Measurements from ENCODE around the gene NIPAL1.
A peak's percentile ranks its signal among the peaks of the same experiment; 100 is the strongest.
"Not testable (repeated sequence)": the region's sequence is repeated elsewhere in the genome, so short reads cannot be mapped to it uniquely, and the experiment has no call there.

NIPAL1 gene

DNA sequence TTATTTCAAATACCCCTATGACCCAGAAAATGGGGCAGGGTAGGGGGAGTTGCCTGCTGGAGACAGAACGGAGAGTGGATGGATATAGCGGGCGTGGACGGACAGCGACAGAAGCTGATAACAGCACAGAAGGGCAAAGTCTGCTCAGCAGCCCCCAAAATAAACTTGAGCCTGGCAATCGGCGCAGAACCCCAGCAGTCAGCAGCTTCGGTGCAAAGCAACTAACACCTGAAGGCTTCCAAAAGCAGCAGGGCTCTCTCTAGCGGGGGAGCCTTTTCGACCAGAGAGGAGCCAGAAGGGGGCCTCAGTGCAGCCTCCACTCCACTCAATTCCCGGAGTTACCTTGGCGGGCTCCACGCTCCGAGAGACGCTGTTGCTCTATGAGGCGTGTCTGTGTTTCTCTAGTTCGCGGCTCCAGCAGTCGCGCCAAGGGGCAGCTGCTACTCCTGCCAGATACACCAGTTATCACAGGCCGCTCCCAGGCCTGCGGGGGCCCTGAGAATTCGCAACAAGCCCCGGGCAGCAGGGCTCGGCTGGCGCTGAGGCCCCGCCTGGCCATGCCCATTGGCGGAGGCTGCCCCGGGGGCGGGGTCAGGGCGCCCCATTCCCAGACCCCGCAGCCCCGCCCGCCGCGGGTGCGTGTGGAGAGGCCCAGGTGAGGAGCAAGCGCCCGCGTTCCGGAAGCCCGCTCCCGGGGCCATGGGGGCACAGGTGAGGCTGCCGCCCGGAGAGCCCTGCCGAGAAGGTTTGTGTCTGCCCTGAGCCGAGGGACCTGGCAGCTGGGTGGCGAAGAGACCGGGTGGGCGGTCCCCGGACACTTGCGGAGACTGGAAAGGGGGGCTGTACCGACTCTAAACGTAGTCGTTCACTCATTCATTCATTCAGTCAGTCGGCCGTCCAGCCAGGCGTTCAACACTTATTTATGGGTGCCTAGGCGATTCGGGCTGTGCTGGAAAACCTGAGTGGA lies at the start of gene NIPAL1, which contains the start of gene CNGA1:
NIPAL1 (plus strand) TSS at position 632 of the 967 bp plus-strand sequence; CDS start at position 700, 68 bp downstream.
CNGA1 (minus strand) TSS at position 541 of the 967 bp plus-strand sequence. CDS start 63,992 bp downstream, outside the sequence.
- peak; percentile 32 for DNase-seq

DNA sequence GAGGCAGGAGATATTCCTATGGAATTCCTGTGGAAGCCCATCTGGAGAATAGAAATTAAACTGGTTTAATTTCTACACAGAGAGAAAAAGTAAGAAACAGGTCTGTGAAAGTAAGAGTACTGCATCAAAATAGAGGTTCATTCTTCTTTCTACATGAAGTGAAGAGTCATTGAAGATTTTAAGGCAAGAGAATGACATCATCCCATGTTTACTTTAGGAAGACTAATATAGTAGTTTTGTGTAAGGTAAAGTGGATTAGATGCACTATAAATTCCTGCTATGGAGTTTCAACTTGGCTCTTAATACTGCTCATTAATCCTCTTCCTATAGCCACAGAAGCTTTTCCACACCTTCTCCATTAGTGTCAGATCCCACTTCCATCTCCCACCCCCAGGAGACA lies 47.7 kb upstream of the NIPAL1 start:
- DNase-seq = no peak

GRCh38 chr4:47972181-47972580 lies 44.4 kb upstream of the NIPAL1 start:
- DNase-seq = no peak

GRCh38 chr4:47972721-47973120 lies 43.9 kb upstream of the NIPAL1 start:
- no peak for DNase-seq

GRCh38 chr4:47974566-47974965 lies 42.0 kb upstream of the NIPAL1 start:
- no peak for DNase-seq

- DNase-seq = no peak
These were observed 26.4 kb upstream of the NIPAL1 start for GRCh38 chr4:47990145-47990544.

- DNase-seq = not testable (repeated sequence)
These were observed 24.1 kb upstream of the NIPAL1 start for GRCh38 chr4:47992475-47992874.

DNA sequence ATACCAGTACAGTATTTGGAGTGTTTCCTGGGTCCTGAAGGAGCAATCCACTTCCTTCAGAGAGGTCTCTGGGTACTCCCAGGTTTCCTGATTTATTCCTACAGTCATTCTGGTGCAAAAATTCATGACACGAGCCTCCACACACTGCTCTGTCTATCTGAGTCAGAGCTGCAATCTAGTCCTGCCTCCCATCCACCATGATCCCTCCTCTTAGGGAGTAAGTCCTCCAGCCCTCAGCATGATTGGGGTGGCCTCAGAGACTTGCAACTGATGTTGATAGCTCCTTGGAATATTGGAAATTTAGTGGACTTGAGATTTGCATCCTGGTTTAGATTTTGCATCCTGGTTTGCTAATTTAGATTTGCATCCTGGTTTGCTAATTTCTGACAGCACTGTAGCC lies 20.6 kb upstream of the NIPAL1 start:
- DNase-seq = no peak

- DNase-seq = no peak
These were observed 14.3 kb upstream of the NIPAL1 start for GRCh38 chr4:48002267-48002666.

DNA sequence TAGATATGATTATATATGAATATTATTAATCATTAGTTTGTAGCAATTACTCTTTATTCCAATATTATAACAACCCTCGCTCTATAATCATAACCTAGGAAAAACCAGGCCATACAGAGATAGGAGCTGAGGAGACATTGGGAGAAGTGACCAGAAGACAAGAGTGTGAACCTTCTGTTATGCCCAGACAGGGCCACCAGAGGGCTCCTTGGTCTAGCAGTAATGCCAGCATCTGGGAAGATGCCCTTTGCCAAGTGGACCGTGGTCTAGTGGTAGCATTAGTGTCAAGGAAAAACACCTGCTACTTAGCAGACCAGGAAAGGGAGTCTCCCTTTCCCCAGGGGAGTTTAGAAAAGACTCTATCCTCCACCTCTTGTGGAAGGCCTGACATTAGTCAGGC lies 13.0 kb upstream of the NIPAL1 start:
- DNase-seq = peak; percentile 20

DNA sequence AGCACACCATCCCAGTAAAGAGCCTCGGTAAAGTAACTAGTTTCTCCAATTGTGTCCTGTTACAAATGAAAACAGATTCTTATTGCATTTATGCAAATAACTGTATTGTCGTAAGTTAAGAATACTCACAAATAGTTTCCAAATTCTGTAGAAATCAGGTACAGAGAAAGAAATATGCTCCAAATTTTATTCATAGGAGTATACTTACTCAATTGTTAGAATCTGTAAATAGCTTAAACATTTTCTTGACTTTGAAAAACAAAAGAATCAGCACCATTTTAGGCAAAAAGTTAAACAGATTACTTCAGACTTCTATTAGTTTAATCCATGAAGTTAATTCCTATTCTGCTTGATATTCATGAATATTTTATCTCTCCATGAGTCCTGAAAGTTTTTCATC lies 10.8 kb upstream of the NIPAL1 start:
- no peak for DNase-seq

DNA sequence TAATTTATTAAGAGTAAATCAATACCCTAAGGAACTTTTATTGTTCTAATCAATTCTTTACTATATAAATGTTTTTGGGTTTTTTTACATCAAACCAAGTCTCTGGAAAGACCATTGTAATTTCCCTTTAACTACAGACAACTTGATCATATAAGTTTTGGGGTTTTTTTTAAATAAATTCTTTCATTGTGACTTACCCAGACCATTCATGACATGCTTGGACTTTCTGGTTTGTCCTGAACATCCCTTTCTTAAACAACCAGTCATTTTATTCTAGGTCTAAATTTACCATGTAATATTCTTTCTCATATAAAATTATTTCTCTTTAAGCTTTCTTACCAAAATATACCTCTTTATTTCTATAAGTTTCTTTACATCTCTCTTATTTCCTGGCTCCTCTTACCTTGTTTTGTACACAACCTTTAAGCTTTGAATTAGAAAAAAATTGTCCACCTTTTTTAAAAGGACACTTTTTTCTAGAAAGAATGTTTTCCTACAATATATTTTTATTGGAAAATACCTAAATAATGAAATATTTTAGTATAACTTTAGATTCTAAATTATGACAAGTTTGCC lies 8.5 kb upstream of the NIPAL1 start:
- DNase-seq = no peak

- not testable (repeated sequence) for DNase-seq
These were observed 5.7 kb upstream of the NIPAL1 start for GRCh38 chr4:48010906-48011305.

DNA sequence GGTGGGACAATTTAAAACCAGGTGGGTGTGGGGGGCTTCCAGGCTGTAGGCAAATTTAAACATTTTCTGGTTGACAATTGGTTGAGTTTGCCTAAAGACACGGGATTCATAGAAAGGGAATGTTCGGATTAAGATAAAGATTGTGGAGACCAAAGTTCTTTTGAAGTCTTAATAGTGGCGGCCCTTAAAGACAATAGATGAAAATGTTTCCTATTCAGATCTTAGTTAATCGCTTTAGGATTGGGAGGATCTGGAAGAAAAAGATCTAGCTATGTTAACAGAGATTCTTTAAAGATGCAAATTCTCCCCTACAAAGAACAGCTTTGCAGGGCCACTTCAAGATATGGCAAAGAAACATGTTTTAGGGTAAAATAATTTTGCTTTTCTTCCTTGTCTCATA lies 4.8 kb upstream of the NIPAL1 start:
- DNase-seq = no peak

DNA sequence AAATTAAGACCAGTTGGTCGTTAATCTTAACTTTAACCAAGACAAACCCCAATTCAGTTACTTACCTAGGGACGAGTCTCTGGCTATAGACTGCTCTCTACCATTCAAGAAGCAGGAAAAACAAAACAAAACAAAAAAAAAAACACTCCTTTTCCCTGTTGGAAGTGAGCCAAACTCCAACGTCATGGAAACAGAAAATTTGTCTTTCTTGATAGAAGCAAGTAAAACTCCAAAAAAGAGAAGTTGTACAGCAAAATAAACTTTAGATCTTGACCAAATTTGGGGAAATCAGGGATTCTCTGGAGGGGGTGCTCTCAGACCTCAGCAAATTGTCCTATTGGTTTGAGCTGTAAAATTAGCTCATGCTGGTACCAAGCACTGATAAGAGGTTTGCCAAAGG lies 3.7 kb upstream of the NIPAL1 start:
- no peak for DNase-seq

GRCh38 chr4:48015216-48015615 lies 1.4 kb upstream of the NIPAL1 start:
- DNase-seq = no peak

GRCh38 chr4:48015678-48016077 lies 894 bp upstream of the NIPAL1 start:
- no peak for DNase-seq

DNA sequence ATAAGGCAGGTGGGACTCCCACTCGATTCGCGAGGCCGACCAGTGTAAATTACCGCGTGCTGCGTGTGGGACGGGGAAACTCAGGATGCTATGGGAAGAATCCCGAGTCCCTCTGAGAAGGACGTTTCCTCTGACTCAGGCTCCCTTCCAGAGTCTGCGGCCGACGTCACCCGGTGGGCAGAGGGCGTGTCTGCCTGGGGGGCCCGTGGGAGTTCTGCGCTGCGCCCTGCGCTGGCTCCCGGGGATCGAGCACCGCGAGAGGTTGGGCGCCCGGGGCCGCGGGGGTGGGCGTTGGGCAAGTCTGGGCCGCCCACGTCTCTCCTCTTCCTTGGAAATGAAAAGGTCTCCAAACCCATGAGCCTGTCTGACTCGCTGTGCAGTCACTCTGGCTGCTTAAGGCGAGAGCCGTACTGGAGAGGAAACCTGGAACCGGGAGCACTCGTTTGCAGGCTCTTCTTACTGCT lies 568 bp downstream of the NIPAL1 start:
- DNase-seq = peak; percentile 44

- no peak for DNase-seq
These were observed 1.5 kb downstream of the NIPAL1 start for GRCh38 chr4:48018112-48018511.

DNA sequence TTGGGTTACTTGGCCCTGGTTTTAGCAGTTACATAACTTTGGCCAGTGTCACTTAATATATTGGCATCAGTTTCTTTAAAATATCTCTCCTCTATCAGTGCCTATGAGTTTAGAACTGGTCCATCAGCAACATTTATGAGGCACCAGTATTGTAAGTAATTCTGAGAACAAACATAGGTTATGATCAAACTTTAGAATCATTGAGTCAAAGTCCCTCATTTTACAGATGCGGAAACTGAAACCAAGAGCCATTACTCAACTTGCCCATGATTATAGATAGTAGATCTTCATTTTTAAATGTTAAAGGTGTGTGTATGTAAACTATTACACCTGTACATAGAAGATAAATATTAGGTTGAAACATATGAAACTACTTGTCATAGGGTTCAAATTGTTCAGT lies 4.5 kb downstream of the NIPAL1 start:
- DNase-seq = no peak

GRCh38 chr4:48022192-48022799 lies 5.7 kb downstream of the NIPAL1 start:
- DNase-seq = no peak

DNA sequence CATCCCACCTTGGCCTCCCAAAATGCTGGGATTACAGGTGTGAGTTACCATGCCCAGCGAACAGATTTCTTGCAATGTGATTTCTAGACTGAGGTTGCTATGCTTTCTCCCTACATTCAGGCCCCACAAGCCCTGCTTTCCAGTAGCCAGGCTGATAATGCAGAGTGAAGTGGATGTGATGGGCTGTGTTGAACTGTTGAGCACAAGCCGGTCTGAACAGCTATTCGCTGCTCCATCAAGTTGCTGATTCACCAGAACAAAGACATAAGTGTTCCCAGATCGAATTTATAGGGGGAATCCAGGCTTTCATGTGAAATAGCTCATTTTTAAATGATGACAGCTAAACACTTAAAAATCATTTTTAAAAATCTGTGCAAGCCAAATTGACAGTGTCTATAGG lies 8.0 kb downstream of the NIPAL1 start:
- DNase-seq = no peak

GRCh38 chr4:48025005-48025404 lies 8.4 kb downstream of the NIPAL1 start:
- DNase-seq = peak; percentile 15

DNA sequence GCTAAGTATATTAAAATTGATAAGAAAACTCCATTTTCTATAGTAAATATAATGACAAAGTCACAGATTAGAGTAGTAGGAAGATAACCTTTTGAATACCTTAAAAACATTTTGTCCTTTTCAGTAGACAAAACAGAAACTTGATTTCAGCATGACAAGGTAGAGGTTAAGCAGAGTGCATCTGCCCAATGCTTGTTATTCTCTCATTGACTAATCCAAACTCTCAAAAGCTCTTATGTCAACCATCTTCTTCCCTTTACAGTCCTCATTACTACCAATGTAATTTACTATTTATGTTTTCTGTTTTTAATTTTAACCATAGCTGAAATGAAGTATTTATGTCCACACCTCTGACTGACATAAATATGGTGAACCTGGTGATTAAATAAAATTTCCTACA lies 11.1 kb downstream of the NIPAL1 start:
- DNase-seq = no peak
